ENCODE results near the gene ARAF. TPM values are rescaled to one million over a fixed set of nuclear protein-coding genes. Genes with fewer than 3 reads are reported as not detected.
A peak's percentile ranks its signal among the peaks of the same experiment; 100 is the strongest.
"Not testable (repeated sequence)": the region's sequence is repeated elsewhere in the genome, so short reads cannot be mapped to it uniquely, and the experiment has no call there.

The ARAF gene
- 10 to 100 TPM; 42.5 to 52.7 TPM for total RNA-seq
- long read RNA-seq, donor 1, transcript ARAF-203 (16 exons, 2,458 nt), result major isoform, 12 of 18 reads
- long read RNA-seq, donor 1, partial matches to known transcripts, result 4 of 18 reads
- long read RNA-seq, donor 1, other reads (novel, unspliced or antisense), result 2 of 18 reads
- long read RNA-seq, donor 2, transcript ARAF-203 (16 exons, 2,458 nt), result major isoform, 28 of 48 reads
- long read RNA-seq, donor 2, partial matches to known transcripts, result 13 of 48 reads
- long read RNA-seq, donor 2, other reads (novel, unspliced or antisense), result 6 of 48 reads

DNA sequence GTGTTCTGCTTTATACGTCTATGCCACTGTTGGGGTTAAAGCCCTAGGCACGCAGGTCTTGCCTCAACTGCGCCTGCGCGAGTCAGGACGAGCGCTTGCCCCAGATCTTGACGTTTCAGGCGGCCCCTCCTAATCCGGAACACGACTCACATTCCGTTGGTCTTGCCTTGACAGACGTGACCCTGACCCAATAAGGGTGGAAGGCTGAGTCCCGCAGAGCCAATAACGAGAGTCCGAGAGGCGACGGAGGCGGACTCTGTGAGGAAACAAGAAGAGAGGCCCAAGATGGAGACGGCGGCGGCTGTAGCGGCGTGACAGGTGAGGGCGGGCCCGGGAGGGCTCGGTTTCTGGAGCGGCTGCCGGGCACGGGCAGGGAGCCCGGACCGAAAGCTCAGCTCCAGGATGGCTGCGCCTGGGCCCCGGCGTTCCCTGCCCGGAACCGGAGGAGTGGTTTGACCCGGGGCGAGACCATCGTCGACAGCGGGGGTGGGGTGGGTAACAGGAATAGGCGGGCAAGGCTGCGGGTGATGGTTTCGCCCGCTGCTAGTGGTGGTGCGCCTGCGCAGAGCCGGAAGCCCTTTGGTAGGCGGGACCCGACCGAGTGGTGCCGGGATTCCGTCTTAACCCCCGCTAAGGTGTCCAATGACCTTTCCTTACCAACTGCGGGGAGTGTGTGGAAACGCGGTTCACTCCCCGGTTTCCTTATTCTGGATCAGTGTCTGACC lies at the start of gene ARAF:
Gene ARAF (plus strand): TSS at position 272 of the 725 bp plus-strand sequence. CDS start 1,763 bp downstream, outside the sequence.
- DNase-seq (ENCODE audit: low spot score), result peak; percentile 98
- intact Hi-C loops (cut with DNase I), result no loop called here

DNA sequence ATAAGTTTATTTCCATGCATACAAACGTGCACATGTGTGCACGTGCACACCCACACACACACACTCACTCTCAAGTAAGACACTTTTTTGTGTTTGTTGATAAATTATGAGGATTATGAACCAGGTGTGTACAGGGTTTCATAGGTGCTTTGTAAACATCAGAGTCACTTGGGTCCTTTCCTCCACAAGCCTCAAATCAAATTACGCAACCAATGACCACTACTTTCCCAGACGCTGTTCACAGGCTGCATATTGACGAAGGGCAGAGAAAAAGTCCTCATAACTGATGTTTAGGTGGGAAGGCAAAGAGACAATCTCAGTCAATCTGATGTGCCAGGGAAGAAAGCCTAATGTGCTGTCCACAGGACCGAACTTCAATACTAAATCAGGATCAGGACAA lies 48.6 kb upstream of the ARAF start:
- DNase-seq (ENCODE audit: low spot score); intact Hi-C loops (cut with DNase I): not testable (repeated sequence)

DNA sequence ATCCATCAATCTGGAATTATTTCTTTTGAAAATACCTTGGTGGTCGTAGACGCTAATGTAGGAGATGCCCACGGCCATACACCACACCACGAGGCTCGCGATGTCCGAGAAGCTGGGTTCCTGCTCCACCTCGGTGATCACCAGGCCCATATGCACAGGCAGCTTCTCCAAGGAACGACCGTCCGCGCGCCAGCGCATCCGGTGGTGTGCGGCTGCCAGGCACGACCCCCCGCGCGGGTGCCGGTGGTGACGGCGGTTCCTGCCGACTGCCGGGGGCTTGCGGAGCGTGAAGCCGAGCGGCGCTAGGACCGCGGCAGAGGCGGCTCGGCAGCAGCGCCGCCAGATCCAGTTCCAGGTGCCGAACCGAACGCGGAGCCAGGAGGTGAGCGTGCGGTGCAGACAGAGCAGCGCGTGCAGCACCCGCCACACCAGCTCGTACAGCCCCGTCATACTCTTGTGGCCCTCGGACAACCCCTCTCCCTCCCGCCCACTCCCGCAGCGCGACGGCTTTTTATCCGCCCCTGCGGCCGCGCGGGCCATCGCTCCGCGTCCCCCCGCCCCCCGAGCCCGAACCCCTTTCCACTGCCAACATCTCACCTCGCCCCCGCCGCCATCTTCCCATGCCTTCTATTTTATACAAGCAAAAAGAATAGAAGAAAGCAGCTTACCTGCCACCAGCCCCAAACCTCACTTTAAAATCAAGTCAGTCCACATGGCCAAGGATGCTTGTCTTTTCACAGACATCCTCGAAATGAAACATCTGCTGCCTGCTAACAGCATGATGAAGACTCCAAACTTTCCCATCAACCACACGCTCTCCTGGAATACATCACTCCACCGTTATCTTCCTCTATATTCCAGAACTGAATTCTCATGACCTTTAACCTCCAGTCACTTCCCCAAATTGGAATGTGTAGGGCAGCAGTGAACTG lies 47.7 kb upstream of the ARAF start:
- intact Hi-C loops (cut with DNase I); DNase-seq (ENCODE audit: low spot score): not testable (repeated sequence)

DNA sequence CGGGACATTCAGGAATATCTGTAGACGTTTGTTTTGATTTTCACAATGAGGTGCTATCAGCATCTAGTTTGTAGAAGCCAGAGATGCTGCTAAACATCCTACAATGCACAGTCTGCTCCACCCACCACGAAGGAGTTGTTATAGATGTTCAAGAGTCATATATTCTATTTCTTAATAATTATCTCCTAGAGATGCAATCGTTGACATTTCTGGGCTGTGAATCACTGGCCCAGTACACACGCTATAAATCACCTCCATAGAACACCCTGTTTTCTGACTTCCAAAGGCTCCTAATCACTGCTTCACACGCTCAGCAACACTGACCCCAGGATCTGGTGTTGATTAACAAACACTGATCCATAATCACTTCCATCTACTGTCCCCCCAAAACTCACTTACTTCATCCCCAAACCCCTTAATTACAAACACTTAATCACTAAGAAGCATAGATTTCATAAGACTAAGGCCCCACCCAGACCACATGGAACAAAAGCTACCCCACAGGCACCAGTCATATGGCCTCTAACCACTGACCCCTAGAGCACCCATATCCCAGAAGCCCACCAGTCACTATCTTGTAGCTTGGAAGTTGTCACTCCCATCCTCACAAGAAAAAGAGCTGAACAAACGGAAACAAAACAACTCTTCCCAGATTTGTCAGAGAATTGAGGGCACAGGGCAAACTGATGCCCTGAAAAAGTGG lies 46.3 kb upstream of the ARAF start:
- intact Hi-C loops (cut with DNase I), result no loop called here
- DNase-seq (ENCODE audit: low spot score), result no peak

DNA sequence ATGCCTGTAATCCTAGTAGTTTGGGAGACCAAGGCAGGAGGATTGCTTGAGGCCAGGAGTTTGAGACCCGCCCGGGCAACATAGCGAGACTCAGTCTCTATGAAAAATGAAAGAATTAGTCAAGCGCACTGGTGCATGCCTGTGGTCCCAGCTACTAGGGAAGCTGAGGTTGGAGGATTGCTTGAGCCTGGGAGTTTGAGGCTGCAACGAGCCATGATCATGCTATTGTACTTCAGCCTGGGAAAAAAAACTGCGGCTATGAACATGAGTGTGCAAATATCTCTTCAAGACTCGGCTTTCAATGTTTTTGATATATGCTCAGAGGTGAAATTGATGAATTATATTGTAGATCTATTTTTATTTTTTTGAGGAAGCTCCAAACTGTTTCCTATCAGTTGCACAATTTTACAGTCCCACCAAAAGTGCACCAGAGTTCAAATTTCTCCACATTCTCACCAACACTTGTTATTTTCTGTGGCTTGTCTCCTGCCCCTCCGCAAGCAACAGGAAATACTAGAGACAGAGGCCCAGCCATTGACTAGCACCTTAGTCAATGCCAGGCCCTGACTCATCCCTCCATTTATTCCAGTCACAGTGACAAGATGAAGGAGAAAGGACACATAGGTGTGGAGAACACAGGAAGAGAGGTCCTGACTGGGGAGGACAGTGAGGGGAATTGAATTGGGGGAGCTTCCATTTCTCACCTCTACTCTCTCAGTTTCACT lies 44.9 kb upstream of the ARAF start:
- intact Hi-C loops (cut with DNase I), result no loop called here

DNA sequence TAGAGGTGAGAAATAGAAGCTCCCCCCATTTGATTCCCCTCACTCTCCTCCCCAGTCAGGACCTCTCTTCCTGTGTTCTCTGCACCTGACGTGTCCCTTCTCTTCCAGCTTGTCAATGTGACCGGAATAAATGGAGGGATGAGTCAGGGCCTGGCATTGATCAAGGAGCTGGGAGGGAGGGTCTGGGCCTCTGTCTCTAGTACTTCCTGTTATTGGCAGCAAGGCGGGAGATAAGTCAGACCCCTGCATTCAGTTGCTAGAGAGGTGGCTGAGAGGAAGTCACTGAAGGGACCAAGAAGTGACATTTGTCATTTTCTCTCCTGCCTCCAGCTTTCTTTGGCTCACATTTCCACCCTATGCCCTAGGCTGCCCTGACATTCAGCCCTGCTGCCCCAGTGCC lies 42.9 kb upstream of the ARAF start:
- intact Hi-C loops (cut with DNase I), result no loop called here

More for the DNA sequence above, 44.9 kb upstream of the ARAF start:
- no peak for DNase-seq (ENCODE audit: low spot score)

DNA sequence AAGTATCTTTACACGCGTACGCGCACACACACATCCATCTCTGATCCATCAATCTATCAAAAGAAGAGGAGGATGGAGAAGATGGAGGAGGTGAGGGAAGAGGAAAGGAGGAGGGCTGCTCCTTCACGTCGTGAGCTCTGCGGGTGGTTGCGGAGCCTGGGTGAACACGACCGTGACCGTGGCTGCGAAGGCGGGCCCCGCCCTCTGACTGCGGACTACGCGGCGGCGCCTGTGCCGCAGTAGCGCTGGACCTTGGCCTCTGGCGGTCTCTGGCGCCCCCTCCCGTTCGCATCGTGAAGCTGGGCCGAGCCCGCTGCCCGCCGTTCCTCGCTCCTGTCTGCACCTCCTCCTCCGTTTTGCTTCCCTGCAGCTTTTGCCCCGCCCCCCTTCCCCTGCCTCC lies 37.7 kb upstream of the ARAF start:
- intact Hi-C loops (cut with DNase I), result loop anchor here (5.0 to 10.0 kb wide), 2 partner anchors 321 to 328 kb away; partner anchors contain the start of gene UBA1 (in 1 of the 2)
- peak; percentile 94 for DNase-seq (ENCODE audit: low spot score)

More for the DNA sequence above, 42.9 kb upstream of the ARAF start:
- DNase-seq (ENCODE audit: low spot score), result no peak

DNA sequence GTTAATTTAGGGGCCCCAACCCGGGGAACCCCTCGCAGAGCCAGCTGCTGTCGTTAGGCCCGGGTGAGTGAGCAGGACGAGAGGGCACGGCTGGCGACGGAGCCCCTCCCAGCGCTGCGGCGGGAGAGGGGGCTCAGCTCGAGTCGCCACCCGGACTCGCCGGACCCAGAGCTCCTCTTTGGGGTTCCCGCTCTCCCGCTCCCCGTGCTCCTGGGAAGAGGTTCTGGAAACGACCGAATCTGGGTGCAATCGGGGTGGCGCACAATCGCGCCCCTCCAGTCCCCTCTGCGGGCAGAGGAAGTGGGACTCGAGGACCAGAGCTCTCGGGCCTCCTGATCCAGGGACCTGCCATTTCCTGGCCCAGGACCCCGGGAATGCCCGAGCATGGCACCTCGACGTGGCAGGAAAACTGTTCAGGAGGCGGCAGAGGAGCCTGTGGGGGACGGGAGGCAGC lies 37.3 kb upstream of the ARAF start:
- no peak for DNase-seq (ENCODE audit: low spot score)
- intact Hi-C loops (cut with DNase I), result loop anchor here (5.0 to 10.0 kb wide), 2 partner anchors 321 to 329 kb away; partner anchors contain the start of gene UBA1 (in 1 of the 2)

DNA sequence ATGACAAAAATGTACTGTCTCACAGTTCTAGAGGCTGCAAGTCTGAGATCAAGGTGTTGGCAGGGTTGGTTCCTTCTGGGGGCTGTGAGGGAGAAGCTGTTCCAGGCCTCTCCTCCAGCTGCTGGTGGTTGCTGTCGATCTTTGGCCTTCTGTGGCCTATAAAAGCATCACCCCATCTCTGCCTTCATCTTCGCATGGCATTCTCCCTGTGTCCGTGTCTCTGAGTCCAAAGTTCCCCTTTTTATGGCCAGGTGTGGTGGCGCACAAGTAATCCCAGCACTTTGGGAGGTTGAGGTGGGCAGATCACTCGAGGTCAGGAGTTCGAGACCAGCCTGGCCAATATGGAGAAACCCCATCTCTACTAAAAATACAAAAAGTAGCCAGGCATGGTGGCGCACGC lies 31.5 kb upstream of the ARAF start:
- DNase-seq (ENCODE audit: low spot score), result no peak
- intact Hi-C loops (cut with DNase I), result loop anchor here in 1 of 2 donors (10.0 kb wide), 1 partner anchor 335 kb away; the partner anchor contains the start of gene UBA1

DNA sequence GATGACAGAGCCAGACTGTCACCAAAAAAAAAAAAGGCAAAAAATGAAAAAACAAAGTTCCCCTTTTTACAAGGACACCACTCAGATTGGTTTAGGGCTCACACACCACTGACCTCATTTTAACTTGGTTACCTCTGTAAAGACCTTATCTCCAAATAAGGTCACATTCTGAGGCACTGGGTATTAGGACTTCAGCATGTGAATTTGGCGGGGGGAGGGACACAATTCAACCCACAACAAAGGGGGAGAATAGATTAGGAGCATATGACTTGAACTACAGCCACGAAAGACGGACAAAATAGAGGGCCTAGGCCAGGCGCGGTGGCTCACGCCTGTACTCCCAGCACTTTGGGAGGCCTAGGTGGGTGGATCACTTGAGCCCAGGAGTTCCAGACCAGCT lies 31.0 kb upstream of the ARAF start:
- no peak for DNase-seq (ENCODE audit: low spot score)
- intact Hi-C loops (cut with DNase I), result no loop called here

DNA sequence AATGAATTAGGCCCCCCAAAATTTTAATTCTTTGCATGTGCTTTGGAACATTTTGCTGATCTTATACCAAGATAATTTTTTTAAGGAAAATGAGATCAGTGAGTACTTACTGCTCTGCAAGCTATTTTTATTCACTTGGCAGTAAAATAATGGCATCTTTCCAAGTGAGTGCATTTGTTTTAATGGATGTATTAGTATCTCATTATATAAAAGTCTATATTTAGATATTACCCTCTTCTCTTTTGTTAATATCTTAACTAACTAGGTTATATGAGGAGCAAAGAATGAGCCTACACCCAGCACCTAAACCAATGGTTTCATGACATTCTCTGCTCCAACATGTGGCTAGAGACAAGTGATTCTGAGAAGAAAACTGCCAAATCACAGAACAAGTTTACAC lies 21.1 kb upstream of the ARAF start:
- intact Hi-C loops (cut with DNase I), result no loop called here

DNA sequence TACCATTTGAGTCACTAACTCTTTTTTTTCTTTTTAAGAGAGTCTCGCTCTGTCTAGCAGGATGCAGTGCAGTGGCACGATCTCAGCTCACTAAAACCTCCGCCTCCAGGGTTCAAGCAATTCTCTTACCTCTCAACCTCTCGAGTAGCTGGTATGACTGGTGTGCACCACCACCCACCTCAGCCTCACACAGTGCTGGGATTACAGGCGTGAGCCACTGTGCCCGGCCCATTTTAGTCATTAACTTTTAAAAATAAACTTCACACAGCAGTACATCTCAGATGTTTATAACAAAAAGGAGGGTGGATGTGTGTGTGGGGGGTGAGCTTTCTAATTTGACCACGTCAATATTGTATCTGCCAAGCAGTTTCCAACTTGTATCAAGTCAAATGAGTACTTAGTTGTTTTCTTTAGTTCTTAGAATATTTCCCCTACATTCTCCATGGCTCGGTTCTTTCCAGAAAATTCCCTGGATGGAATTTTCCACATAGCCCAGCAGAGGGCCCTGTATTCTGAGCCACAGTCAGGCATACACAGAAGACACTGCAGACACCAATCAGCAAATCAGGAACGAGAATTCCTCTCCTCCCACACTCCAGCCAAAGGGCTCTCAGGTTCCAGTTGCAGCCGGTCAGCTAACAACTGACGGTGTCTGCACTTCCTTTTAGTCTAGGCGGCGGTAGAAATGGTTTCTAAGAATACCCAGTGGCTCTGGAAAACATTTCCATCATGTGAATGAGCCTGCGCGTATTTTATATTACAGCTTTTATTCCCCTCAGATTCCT lies 20.1 kb upstream of the ARAF start:
- intact Hi-C loops (cut with DNase I), result no loop called here
- DNase-seq (ENCODE audit: low spot score), result peak; percentile 86

More for the DNA sequence above, 21.1 kb upstream of the ARAF start:
- no peak for DNase-seq (ENCODE audit: low spot score)

DNA sequence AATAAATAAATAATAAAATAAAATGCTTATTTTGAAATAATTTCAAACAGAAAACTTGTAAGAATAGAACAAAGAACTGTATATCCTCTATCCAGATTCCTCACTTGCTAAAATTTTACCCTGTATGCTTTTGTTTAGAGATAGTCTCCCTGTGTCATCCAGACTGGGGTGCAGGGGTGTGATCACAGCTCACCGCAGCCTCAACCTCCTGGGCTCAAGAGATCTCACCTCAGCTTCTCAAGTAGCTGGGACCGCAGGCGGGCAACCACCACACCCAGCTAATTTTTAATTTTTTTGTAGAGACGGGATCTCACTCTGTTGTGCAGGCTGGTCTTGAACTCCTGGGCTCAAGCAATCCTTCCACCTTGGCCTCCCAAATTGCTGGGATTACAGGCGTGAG lies 17.5 kb upstream of the ARAF start:
- no peak for DNase-seq (ENCODE audit: low spot score)
- intact Hi-C loops (cut with DNase I), result no loop called here

DNA sequence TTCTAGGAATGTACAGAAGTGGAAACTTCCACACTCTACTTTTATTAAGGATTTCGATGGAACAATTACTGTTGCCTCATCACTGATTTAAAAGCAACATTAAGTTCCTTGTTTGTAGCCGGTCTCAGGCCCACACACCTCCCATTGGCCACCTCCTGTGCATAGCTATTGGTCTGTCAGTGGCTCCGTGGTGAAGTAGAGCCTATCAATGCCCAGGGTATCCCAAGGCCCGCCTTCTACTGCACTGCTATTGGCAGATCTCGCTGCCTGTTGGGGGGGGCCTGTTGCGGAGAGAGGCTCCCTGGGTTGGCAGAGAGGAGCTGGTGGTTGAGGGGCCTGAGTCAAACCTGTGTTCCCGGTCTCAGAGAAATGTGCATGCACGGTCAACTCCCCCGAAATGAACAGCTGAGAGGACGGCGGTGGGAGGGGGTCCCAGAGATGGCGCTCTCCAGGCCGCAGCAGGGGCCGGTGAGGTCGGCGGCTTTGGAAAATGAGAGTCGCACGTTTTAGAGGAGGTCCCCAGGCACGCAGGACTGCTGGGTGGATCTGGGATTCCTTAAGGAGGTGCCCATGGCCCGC lies 4.9 kb upstream of the ARAF start:
- peak; percentile 95 for DNase-seq (ENCODE audit: low spot score)
- intact Hi-C loops (cut with DNase I), result no loop called here

DNA sequence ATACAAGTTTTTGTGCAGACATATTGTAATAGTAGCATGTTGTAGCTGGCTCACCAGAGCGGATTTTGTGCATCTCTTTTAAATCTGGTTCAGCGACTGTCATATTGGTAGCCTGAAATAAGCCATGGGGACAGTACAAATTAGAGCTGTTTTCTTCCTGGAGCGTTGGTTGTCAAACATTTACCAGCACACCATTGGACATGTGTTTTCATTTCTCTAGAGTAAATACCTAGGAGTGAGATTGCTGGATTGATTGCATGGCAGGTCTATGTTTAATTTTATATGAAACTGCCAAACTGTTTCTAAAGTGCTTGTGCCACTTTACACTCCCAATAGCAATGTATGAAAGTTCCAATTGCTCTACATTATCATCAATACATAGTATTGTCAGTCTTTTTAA lies 2.6 kb upstream of the ARAF start:
- intact Hi-C loops (cut with DNase I), result no loop called here
- DNase-seq (ENCODE audit: low spot score), result no peak

DNA sequence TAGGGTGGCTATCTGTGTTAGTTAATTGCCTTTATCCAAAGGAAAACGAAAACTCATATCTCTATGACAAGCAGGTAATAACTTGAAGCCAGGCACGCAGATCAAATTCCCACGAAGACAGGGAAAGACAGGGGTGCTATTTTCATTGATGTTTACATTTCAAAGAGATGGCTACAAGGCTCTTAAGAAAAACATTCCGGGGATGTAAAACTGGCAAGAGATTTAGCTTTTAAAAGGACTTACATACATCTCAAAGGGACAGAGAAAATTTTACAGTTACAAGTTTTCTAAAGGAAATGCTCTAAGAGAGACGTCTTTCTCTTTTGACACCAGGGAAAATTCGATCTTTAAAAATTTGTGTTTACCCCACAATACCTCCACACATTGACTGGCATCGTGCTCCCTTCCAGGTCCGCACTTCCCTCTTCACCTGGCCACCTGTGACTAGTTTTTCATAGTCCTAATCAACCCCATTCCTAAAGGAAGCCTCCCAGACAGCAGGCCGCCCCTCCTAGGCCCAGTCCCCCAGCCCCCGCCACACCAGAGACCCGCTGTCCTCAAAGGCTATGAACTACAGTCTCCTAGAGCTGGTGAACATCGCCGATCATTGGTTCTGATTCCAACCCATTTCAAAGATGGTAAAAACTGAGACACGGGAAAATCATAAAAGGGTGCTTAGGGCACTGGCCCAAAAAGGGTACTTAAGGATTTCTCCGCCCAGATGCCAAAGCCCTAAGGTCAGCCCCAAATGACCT lies 649 bp upstream of the ARAF start:
- intact Hi-C loops (cut with DNase I), result no loop called here
- DNase-seq (ENCODE audit: low spot score), result no peak
